Measurements from ENCODE around the gene CDPF1. TPM values are rescaled to one million over a fixed set of nuclear protein-coding genes. Genes with fewer than 3 reads are reported as not detected.

CDPF1 gene
- total and polyA plus RNA-seq, 4 experiments from 2014 or later: 10.3 to 31.5 (median 14.2) TPM

- Histone ChIP-seq H3K9me3 (ENCODE audit: control insufficient read depth in 1 of 2, low read length in 2 of 2) (no peaks in the 10 kb centered on the region), H3K4me1 (ENCODE audit: insufficient read depth, low read length) (no peaks in the 10 kb centered on the region), H3K27ac (ENCODE audit: low read depth, low read length) (no peak overlapping the region), H3K4me3 (ENCODE audit: low read length in 2 of 2) (no peak overlapping the region), H3K36me3 (ENCODE audit: insufficient read depth, low read length) (no peaks in the 10 kb centered on the region), H3K27me3 (ENCODE audit: insufficient read depth, low read length) (no peaks in the 10 kb centered on the region)
- CTCF ChIA-PET (ENCODE audit: partially characterized antibody): no interaction called here
- Mint-ChIP-seq H3K27ac (peak overlapping the region in 2 of 7 donors; percentile 41 to 45), H3K9me3 (no peaks in the 10 kb centered on the region), H3K27me3 (no peaks in the 10 kb centered on the region), H3K36me3 (peaks cover 18 to 19% of the 10 kb centered on the region in 2 donors), H3K4me3 (no peak overlapping the region), H3K4me1 (no peaks in the 10 kb centered on the region)
- intact Hi-C loops (cut with micrococcal nuclease): no loop called here
- POLR2A ChIA-PET (ENCODE audit: partially characterized antibody): no interaction called here
- DNase-seq: peak in 1 of 5 donors; percentile 20
These were observed 31.0 kb upstream of the CDPF1 start for GRCh38 chr22:46280999-46281623.

- no peaks in the 10 kb centered on the region for H3K4me1 Mint-ChIP-seq
- Histone ChIP-seq H3K36me3 (ENCODE audit: insufficient read depth, low read length) (no peaks in the 10 kb centered on the region), H3K4me3 (ENCODE audit: low read length in 2 of 2) (no peak overlapping the region), H3K27me3 (ENCODE audit: insufficient read depth, low read length) (no peaks in the 10 kb centered on the region), H3K27ac (ENCODE audit: low read depth, low read length) (no peak overlapping the region), H3K9me3 (ENCODE audit: control insufficient read depth in 1 of 2, low read length in 2 of 2) (no peaks in the 10 kb centered on the region), H3K4me1 (ENCODE audit: insufficient read depth, low read length) (no peaks in the 10 kb centered on the region)
- peak overlapping the region in 2 of 7 donors; percentile 22 to 41 for H3K27ac Mint-ChIP-seq
- no peak for DNase-seq
- intact Hi-C loops (cut with micrococcal nuclease): no loop called here
- peaks cover 22 to 28% of the 10 kb centered on the region in 2 donors for H3K36me3 Mint-ChIP-seq
- no peaks in the 10 kb centered on the region for H3K27me3 Mint-ChIP-seq
- ChIA-PET CTCF (ENCODE audit: partially characterized antibody) (no interaction called here), POLR2A (ENCODE audit: partially characterized antibody) (no interaction called here)
- no peak overlapping the region for H3K4me3 Mint-ChIP-seq
- H3K9me3 Mint-ChIP-seq: peaks cover 0 to 2% (median 0%) of the 10 kb centered on the region in 8 donors
These were observed 30.1 kb upstream of the CDPF1 start for GRCh38 chr22:46280063-46280817.

- CTCF ChIA-PET (ENCODE audit: partially characterized antibody): interaction anchor here (1.0 kb wide), 1 partner anchor 37 kb away, joined by 3 read pairs; no protein-coding TSS in a partner anchor
- no peaks in the 10 kb centered on the region for H3K27me3 ChIP-seq (ENCODE audit: insufficient read depth, low read length)
- H3K36me3 Mint-ChIP-seq: peaks cover 18 to 30% of the 10 kb centered on the region in 2 donors
These were observed 28.9 kb upstream of the CDPF1 start for GRCh38 chr22:46278656-46279645.

GRCh38 chr22:46276563-46276962, 26.5 kb upstream of the CDPF1 start:
- Histone ChIP-seq H3K27me3 (ENCODE audit: insufficient read depth, low read length) (no peaks in the 10 kb centered on the region), H3K36me3 (ENCODE audit: insufficient read depth, low read length) (no peaks in the 10 kb centered on the region), H3K4me3 (ENCODE audit: low read length in 2 of 2) (no peak overlapping the region), H3K9me3 (ENCODE audit: control insufficient read depth in 1 of 2, low read length in 2 of 2) (no peaks in the 10 kb centered on the region), H3K27ac (ENCODE audit: low read depth, low read length) (no peak overlapping the region), H3K4me1 (ENCODE audit: insufficient read depth, low read length) (no peaks in the 10 kb centered on the region)
- intact Hi-C loops (cut with micrococcal nuclease): no loop called here
- Mint-ChIP-seq H3K27ac (no peak overlapping the region), H3K27me3 (no peaks in the 10 kb centered on the region), H3K4me3 (no peak overlapping the region), H3K36me3 (peaks cover 19 to 29% of the 10 kb centered on the region in 2 donors), H3K4me1 (no peaks in the 10 kb centered on the region), H3K9me3 (peaks cover 0 to 2% (median 0%) of the 10 kb centered on the region in 8 donors)
- DNase-seq: no peak
- ChIA-PET CTCF (ENCODE audit: partially characterized antibody) (interaction anchor here (1.5 kb wide), 1 partner anchor 19 kb away, joined by 4 read pairs; no protein-coding TSS in a partner anchor), POLR2A (ENCODE audit: partially characterized antibody) (interaction anchor here (0.7 kb wide), 1 partner anchor 9 kb away, joined by 4 read pairs; the partner anchor contains the start of gene TTC38)

More at GRCh38 chr22:46278656-46279645, 28.9 kb upstream of the CDPF1 start:
- Mint-ChIP-seq H3K9me3 (peaks cover 0 to 2% (median 0%) of the 10 kb centered on the region in 8 donors), H3K4me1 (no peaks in the 10 kb centered on the region), H3K27ac (no peak overlapping the region), H3K27me3 (no peaks in the 10 kb centered on the region), H3K4me3 (peak overlapping the region in 1 of 8 donors; percentile 6)
- no peaks in the 10 kb centered on the region for H3K4me1 ChIP-seq (ENCODE audit: insufficient read depth, low read length)
- H3K9me3 ChIP-seq (ENCODE audit: control insufficient read depth in 1 of 2, low read length in 2 of 2): no peaks in the 10 kb centered on the region
- no peak for DNase-seq
- H3K4me3 ChIP-seq (ENCODE audit: low read length in 2 of 2): no peak overlapping the region
- POLR2A ChIA-PET (ENCODE audit: partially characterized antibody): no interaction called here
- intact Hi-C loops (cut with micrococcal nuclease): no loop called here
- H3K27ac ChIP-seq (ENCODE audit: low read depth, low read length): no peak overlapping the region
- H3K36me3 ChIP-seq (ENCODE audit: insufficient read depth, low read length): no peaks in the 10 kb centered on the region

- Mint-ChIP-seq H3K27me3 (no peaks in the 10 kb centered on the region), H3K4me1 (no peaks in the 10 kb centered on the region), H3K4me3 (no peak overlapping the region), H3K9me3 (peaks cover 0 to 2% (median 0%) of the 10 kb centered on the region in 8 donors), H3K27ac (peak overlapping the region in 3 of 7 donors; percentile 19 to 42 (median 32)), H3K36me3 (peaks cover 19 to 29% of the 10 kb centered on the region in 2 donors)
- ChIA-PET CTCF (ENCODE audit: partially characterized antibody) (no interaction called here), POLR2A (ENCODE audit: partially characterized antibody) (interaction anchor here (1.3 kb wide), 1 partner anchor 25 kb away, joined by 6 read pairs; the partner anchor contains the start of gene CDPF1)
- DNase-seq: no peak
- Histone ChIP-seq H3K27me3 (ENCODE audit: insufficient read depth, low read length) (no peaks in the 10 kb centered on the region), H3K4me1 (ENCODE audit: insufficient read depth, low read length) (no peaks in the 10 kb centered on the region), H3K4me3 (ENCODE audit: low read length in 2 of 2) (no peak overlapping the region), H3K27ac (ENCODE audit: low read depth, low read length) (no peak overlapping the region), H3K36me3 (ENCODE audit: insufficient read depth, low read length) (no peaks in the 10 kb centered on the region), H3K9me3 (ENCODE audit: control insufficient read depth in 1 of 2, low read length in 2 of 2) (no peaks in the 10 kb centered on the region)
- intact Hi-C loops (cut with micrococcal nuclease): no loop called here
These were observed 25.5 kb upstream of the CDPF1 start for GRCh38 chr22:46275455-46276122.

- Histone ChIP-seq H3K27me3 (ENCODE audit: insufficient read depth, low read length) (no peaks in the 10 kb centered on the region), H3K4me1 (ENCODE audit: insufficient read depth, low read length) (no peaks in the 10 kb centered on the region), H3K27ac (ENCODE audit: low read depth, low read length) (no peak overlapping the region), H3K36me3 (ENCODE audit: insufficient read depth, low read length) (no peaks in the 10 kb centered on the region), H3K4me3 (ENCODE audit: low read length in 2 of 2) (no peak overlapping the region), H3K9me3 (ENCODE audit: control insufficient read depth in 1 of 2, low read length in 2 of 2) (no peaks in the 10 kb centered on the region)
- POLR2A ChIA-PET (ENCODE audit: partially characterized antibody): no interaction called here
- no peak overlapping the region for H3K27ac Mint-ChIP-seq
- peaks cover 2 to 8% (median 4%) of the 10 kb centered on the region in 4 donors for H3K4me1 Mint-ChIP-seq
- no peak overlapping the region for H3K4me3 Mint-ChIP-seq
- H3K27me3 Mint-ChIP-seq: no peaks in the 10 kb centered on the region
- DNase-seq: no peak
- H3K9me3 Mint-ChIP-seq: peaks cover 0 to 2% (median 0%) of the 10 kb centered on the region in 8 donors
- CTCF ChIA-PET (ENCODE audit: partially characterized antibody): no interaction called here
- intact Hi-C loops (cut with micrococcal nuclease): no loop called here
- peaks cover 19 to 29% of the 10 kb centered on the region in 2 donors for H3K36me3 Mint-ChIP-seq
These were observed 24.3 kb upstream of the CDPF1 start for GRCh38 chr22:46274381-46274780.

Data from CD4-positive, alpha-beta memory T cell (primary cell).